GM12874 (cell line): ENCODE measurements around the gene CNOT4.

Experiments
- CTCF ChIP-seq: IDR thresholded peaks from 2 replicates; pipeline ENCODE4 v1.5.1; 2011; ENCODE audit warnings: low read depth, mild to moderate bottlenecking, control low read depth, low read length, moderate library complexity; ENCODE audit not compliant: insufficient read depth

Gene CNOT4

GRCh38 chr7:135410543-135410942 lies 99.4 kb downstream of the CNOT4 start:
- TF ChIP-seq CTCF: no peak

GRCh38 chr7:135409845-135410542 lies 99.9 kb downstream of the CNOT4 start:
- no peak for TF ChIP-seq CTCF

GRCh38 chr7:135407884-135408283 lies 102.0 kb downstream of the CNOT4 start:
- no peak for TF ChIP-seq CTCF

- TF ChIP-seq CTCF: no peak
Measured at GRCh38 chr7:135406918-135407317, 103.0 kb downstream of the CNOT4 start.

- TF ChIP-seq CTCF: no peak
Measured at GRCh38 chr7:135405969-135406368, 103.9 kb downstream of the CNOT4 start.

- TF ChIP-seq CTCF: no peak
Measured at GRCh38 chr7:135403302-135403701, 106.6 kb downstream of the CNOT4 start.

- no peak for TF ChIP-seq CTCF
Measured at GRCh38 chr7:135397689-135398088, 112.2 kb downstream of the CNOT4 start.

GRCh38 chr7:135392701-135393100 lies 117.2 kb downstream of the CNOT4 start:
- TF ChIP-seq CTCF: no peak
